IPS DF 4.7 (cell line): ENCODE measurements around the gene CCDC150.

Source experiments
- DNase-seq: peaks from one replicate; pipeline ENCODE4 v3.0.0-alpha.2; 2013; ENCODE audit warnings: low spot score; ENCODE audit errors: extremely low read depth

Gene CCDC150

GRCh38 chr2:196767101-196767500 lies 127.6 kb downstream of the CCDC150 start:
- DNase-seq, result no peak
